ENCODE results near the gene SORBS2. TPM values are rescaled to one million over a fixed set of nuclear protein-coding genes. Genes with fewer than 3 reads are reported as not detected.

The SORBS2 gene
- total RNA-seq, 1 experiment from 2014 or later, result 0.34 TPM

DNA sequence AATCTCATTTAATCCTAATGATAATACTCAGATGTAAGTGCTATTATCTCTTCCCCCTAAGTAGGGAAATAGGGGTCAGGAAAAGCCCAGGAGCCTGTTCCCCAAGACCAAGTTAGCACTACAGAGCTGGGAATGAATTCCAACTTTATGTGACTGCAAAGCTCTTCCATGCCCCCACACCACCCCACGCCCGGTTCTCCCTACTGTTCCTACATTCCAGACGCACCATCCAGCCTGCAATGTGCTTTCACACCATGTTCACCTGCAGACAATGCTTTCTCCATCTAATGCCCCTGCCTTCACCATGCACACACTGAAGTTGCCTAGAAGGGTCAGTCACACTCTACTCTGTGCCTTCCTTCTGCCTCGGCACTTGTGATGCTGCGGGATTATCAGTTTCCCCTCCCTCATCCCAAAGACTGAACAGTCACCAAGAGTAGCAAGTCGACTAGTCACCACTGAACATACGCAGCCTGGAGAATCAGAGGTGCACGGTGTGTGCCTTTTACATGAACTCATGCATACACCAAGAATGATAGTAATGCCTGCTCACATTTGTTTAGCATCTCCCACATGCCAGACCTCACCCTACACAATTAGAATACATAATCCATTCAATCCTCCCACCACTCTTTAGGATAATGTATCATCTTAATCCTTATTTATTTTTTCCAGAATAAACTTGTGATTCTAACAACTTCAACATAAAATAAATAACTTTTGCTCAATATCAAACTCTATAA is 14.2 kb downstream of the SORBS2 start (continued):
- TF ChIP-seq YY1 (IDR thresholded peaks at IDR 0.05; ENCODE audit: extremely low read depth, insufficient replicate concordance, low read depth, low read length), result no peak
- no peak for TF ChIP-seq SIN3A (IDR thresholded peaks at IDR 0.05; ENCODE audit: low read depth)
- TF ChIP-seq CEBPB (IDR thresholded peaks at IDR 0.05; ENCODE audit: low read depth), result no peak
- no peak for TF ChIP-seq ZFX (IDR thresholded peaks at IDR 0.05)
- TF ChIP-seq CBX3 (IDR thresholded peaks at IDR 0.05; ENCODE audit: low read depth), result no peak
- TF ChIP-seq, protein P1, sequence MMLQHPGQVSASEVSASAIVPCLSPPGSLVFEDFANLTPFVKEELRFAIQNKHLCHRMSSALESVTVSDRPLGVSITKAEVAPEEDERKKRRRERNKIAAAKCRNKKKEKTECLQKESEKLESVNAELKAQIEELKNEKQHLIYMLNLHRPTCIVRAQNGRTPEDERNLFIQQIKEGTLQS (IDR thresholded peaks at IDR 0.05), result no peak
- TF ChIP-seq EZH2 (IDR thresholded peaks at IDR 0.05), result no peak
- TF ChIP-seq RAD21 (IDR thresholded peaks at IDR 0.05; ENCODE audit: low read depth), result no peak
- TF ChIP-seq EGR1 (IDR thresholded peaks at IDR 0.05; ENCODE audit: low read depth), result no peak

DNA sequence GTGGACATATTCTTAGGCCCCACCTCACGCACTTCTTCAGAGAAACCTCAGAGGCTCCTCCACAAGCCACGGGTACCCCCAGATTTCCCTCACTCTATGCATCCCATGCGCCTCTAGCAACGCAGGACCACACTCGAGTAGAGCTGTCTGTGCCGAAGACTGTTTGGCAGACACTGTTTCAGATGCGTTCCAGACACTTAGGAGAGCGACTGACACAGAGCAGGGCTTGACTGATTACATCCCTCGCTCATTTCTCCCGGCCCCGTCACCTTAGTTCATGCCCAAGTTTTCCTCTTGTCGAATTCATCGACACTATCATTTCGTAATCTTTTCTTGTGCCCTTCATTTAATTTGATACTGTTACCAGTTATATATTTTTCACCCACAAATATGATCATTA is 15.0 kb downstream of the SORBS2 start:
- peaks cover 3 to 9% of the 10 kb centered on the region in 2 experiments; a peak in 2 of 4 replicates for H3K4me1 ChIP-seq (ENCODE audit: control insufficient read depth in 1 of 2, insufficient read depth in 2 of 2, low read length in 2 of 2)
- H3K36me3 ChIP-seq (ENCODE audit: control insufficient read depth in 1 of 2, insufficient read depth in 2 of 2, low read length in 2 of 2), result no peaks in the 10 kb centered on the region
- TF ChIP-seq ZFX (IDR thresholded peaks at IDR 0.05), result no peak
- no peak for TF ChIP-seq FOSL1 (IDR thresholded peaks at IDR 0.05; ENCODE audit: low read depth)
- no peak for TF ChIP-seq TCF7L2 (IDR thresholded peaks at IDR 0.05; ENCODE audit: borderline replicate concordance, extremely low read depth, insufficient read depth, insufficient read length)
- TF ChIP-seq CEBPB (IDR thresholded peaks at IDR 0.05; ENCODE audit: low read depth), result no peak
- TF ChIP-seq, protein P2, sequence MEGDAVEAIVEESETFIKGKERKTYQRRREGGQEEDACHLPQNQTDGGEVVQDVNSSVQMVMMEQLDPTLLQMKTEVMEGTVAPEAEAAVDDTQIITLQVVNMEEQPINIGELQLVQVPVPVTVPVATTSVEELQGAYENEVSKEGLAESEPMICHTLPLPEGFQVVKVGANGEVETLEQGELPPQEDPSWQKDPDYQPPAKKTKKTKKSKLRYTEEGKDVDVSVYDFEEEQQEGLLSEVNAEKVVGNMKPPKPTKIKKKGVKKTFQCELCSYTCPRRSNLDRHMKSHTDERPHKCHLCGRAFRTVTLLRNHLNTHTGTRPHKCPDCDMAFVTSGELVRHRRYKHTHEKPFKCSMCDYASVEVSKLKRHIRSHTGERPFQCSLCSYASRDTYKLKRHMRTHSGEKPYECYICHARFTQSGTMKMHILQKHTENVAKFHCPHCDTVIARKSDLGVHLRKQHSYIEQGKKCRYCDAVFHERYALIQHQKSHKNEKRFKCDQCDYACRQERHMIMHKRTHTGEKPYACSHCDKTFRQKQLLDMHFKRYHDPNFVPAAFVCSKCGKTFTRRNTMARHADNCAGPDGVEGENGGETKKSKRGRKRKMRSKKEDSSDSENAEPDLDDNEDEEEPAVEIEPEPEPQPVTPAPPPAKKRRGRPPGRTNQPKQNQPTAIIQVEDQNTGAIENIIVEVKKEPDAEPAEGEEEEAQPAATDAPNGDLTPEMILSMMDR (IDR thresholded peaks at IDR 0.05 in 2 of 3, conservative IDR thresholded peaks at IDR 0.05 in 1 of 3; ENCODE audit: borderline replicate concordance in 1 of 3, insufficient read depth in 1 of 3, low read depth in 2 of 3, low read length in 2 of 3), result no peak
- TF ChIP-seq, protein P3, sequence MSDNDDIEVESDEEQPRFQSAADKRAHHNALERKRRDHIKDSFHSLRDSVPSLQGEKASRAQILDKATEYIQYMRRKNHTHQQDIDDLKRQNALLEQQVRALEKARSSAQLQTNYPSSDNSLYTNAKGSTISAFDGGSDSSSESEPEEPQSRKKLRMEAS (IDR thresholded peaks at IDR 0.05), result no peak
- TF ChIP-seq CBX3 (IDR thresholded peaks at IDR 0.05; ENCODE audit: low read depth), result no peak
- no peak for TF ChIP-seq ZNF274 (IDR thresholded peaks at IDR 0.05; ENCODE audit: low read depth, low read length)
- ChIA-PET RAD21 (ENCODE audit: low non-redundant PET in 1 of 2, low total read pairs in 2 of 2, uncharacterized antibody in 2 of 2, unreplicated experiment in 2 of 2) (no interaction called here), POLR2A (no interaction called here), CTCF (no interaction called here)
- no peaks in the 10 kb centered on the region for H4K20me1 ChIP-seq (ENCODE audit: insufficient read depth)
- no peaks in the 10 kb centered on the region for H3K9me2 ChIP-seq (ENCODE audit: insufficient read depth)
- ATAC-seq (no peak), DNase-seq (ENCODE audit: low read depth, low spot score) (no peak)
- H3K27me3 ChIP-seq (ENCODE audit: insufficient read depth, low read length), result no peaks in the 10 kb centered on the region
- no peak overlapping the region for H3K4me3 ChIP-seq (replicated peaks in 1 of 2; ENCODE audit: low read depth in 1 of 2, low read length in 2 of 2)
- BruUV-seq (replicated peaks), result no TSS peak
- H3K9ac ChIP-seq (ENCODE audit: low read length), result no peak overlapping the region
- no peaks in the 10 kb centered on the region for H3K79me2 ChIP-seq (ENCODE audit: insufficient read depth, low read length)
- no peaks in the 10 kb centered on the region for H3K9me3 ChIP-seq (ENCODE audit: control insufficient read depth in 1 of 2, insufficient read depth in 1 of 2, low read depth in 1 of 2, low read length in 2 of 2)
- intact Hi-C loops (cut with micrococcal nuclease), result no loop called here
- no peak overlapping the region for H2AFZ ChIP-seq (ENCODE audit: low read depth, low read length, poor library complexity, severe bottlenecking)
- no peak overlapping the region for H3K27ac ChIP-seq (ENCODE audit: low read depth, low read length)
- H3K4me2 ChIP-seq (ENCODE audit: low read length), result no peak overlapping the region
